Measurements from ENCODE around the gene RAB4A. TPM values are rescaled to one million over a fixed set of nuclear protein-coding genes. Genes with fewer than 3 reads are reported as not detected.

Gene RAB4A
- total and polyA plus RNA-seq, 2 of the 13 experiments (the other 11 are each of a cell fraction or from before 2014, with no cell fraction given) = 56.0 to 80.1 TPM

DNA sequence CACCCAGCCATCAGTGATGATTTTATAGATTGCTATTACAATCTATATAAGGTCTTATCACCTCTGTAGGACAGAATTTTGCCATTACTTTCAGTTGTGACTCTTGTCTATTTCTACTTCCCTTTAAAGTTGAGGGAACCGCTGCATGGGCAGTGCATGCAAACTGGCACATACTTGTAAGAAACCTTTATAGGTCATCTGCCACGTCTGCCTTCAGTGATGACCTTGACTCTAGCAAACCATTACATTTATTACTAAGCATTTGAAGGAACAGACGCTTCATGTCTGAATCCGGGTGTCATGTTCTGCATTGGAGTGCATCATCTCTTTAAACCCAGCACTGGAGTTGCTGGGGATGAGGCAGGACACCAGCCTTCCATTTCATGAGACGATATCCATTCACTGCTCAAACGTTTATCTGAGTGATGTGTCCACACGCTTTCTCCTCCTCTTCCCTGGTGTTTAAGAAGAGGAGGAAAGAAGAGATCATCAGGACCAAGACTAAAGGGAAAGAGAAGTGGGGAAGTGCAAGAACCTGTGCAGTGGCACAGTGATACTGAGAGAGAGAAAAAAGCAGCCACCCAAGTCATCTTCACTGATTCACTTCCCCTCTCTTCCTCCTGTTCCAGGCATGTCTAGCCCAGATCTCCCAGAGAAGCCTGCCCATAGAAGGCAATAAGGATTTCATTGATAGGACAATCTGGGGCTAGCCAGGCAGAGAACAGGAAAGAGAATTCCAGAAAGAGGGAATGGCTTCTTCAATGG lies 57.9 kb downstream of the RAB4A start (continued):
- no peak for TF ChIP-seq NR3C1 (CRISPR knock-in tag; IDR thresholded peaks at IDR 0.05)
- TF ChIP-seq ZNF879 (CRISPR knock-in tag; IDR thresholded peaks at IDR 0.05) = no peak
- no peak for TF ChIP-seq MBNL3 (CRISPR knock-in tag; conservative IDR thresholded peaks at IDR 0.05)
- TF ChIP-seq, protein P1, sequence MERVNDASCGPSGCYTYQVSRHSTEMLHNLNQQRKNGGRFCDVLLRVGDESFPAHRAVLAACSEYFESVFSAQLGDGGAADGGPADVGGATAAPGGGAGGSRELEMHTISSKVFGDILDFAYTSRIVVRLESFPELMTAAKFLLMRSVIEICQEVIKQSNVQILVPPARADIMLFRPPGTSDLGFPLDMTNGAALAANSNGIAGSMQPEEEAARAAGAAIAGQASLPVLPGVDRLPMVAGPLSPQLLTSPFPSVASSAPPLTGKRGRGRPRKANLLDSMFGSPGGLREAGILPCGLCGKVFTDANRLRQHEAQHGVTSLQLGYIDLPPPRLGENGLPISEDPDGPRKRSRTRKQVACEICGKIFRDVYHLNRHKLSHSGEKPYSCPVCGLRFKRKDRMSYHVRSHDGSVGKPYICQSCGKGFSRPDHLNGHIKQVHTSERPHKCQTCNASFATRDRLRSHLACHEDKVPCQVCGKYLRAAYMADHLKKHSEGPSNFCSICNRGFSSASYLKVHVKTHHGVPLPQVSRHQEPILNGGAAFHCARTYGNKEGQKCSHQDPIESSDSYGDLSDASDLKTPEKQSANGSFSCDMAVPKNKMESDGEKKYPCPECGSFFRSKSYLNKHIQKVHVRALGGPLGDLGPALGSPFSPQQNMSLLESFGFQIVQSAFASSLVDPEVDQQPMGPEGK (CRISPR knock-in tag; IDR thresholded peaks at IDR 0.05) = no peak
- no peak for TF ChIP-seq ZNF446 (CRISPR knock-in tag; IDR thresholded peaks at IDR 0.05)

DNA sequence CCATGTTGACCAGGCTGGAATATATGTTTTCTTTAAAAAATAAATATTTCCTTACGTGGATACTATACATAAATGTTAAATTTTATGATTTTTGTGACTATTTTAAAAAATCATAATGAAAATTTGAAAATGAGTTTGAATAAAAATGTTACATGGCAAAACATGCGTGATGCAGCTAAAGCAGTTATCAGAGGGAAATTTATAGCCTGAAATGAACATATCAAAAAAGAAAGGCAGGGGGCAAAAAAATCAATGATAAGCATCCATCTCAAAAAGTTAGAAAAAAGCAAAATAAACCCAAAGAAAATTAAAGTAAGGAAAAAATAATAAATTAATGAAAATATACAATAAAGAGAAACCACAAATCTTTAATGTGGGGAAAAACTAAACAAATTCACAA lies 63.4 kb downstream of the RAB4A start:
- H3K79me2 ChIP-seq (ENCODE audit: insufficient read depth, low read length) = peaks cover 49% of the 10 kb centered on the region
- no peak overlapping the region for H3K27ac ChIP-seq (ENCODE audit: extremely low read length, insufficient read depth, low read length)
- intact Hi-C loops (cut with micrococcal nuclease; ENCODE audit: unreplicated experiment) = no loop called here
- ChIA-PET CTCF (ENCODE audit: low intra/inter-chr PET ratio, low total read pairs) (no interaction called here), POLR2A (no interaction called here)
- in situ Hi-C loops (cut with HindIII; ENCODE audit: extremely low pct_ligation_motif_present, low pct_unique_long_range_greater_than_20kb) = no loop called here
- TF ChIP-seq, protein P2, sequence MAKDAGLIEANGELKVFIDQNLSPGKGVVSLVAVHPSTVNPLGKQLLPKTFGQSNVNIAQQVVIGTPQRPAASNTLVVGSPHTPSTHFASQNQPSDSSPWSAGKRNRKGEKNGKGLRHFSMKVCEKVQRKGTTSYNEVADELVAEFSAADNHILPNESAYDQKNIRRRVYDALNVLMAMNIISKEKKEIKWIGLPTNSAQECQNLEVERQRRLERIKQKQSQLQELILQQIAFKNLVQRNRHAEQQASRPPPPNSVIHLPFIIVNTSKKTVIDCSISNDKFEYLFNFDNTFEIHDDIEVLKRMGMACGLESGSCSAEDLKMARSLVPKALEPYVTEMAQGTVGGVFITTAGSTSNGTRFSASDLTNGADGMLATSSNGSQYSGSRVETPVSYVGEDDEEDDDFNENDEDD (CRISPR knock-in tag; IDR thresholded peaks at IDR 0.05; ENCODE audit: borderline replicate concordance) = no peak
- TF ChIP-seq ZFP90 (CRISPR knock-in tag; IDR thresholded peaks at IDR 0.05; ENCODE audit: borderline replicate concordance) = peak; percentile 68; the same call in 1 of the 2 replicates
- WGBS (ENCODE audit: low lambda C conversion rate) = 72% methylated on average over 2 of the region's 2 CpGs
- peaks cover 5 to 19% of the 10 kb centered on the region in 2 experiments; a peak in 3 of 5 replicates for H3K36me3 ChIP-seq (replicated peaks in 1 of 2; ENCODE audit: control insufficient read depth in 1 of 2, insufficient read depth in 2 of 2, low read length in 2 of 2)
- no peak overlapping the region for H3K4me3 ChIP-seq (replicated peaks in 1 of 3; ENCODE audit: insufficient read depth in 1 of 3, low read depth in 2 of 3, low read length in 3 of 3)
- H3K4me2 ChIP-seq (ENCODE audit: low read depth, low read length) = no peak overlapping the region
- DNase-seq (ENCODE audit: low spot score) = no peak
- H2AFZ ChIP-seq (ENCODE audit: low read length) = no peak overlapping the region
- no peaks in the 10 kb centered on the region for H4K20me1 ChIP-seq (ENCODE audit: insufficient read depth, low read length)
- ATAC-seq = no peak
- BruUV-seq (replicated peaks) = no TSS peak
- no peak for FAIRE-seq
- peaks cover 29% of the 10 kb centered on the region for H3K4me1 ChIP-seq (ENCODE audit: insufficient read depth, low read length)
- no peak overlapping the region for H3K9ac ChIP-seq (ENCODE audit: insufficient read depth, low read depth, low read length)
- no peaks in the 10 kb centered on the region for H3K9me3 ChIP-seq (ENCODE audit: low read length)
- H3K27me3 ChIP-seq (ENCODE audit: control insufficient read depth in 1 of 2, insufficient read depth in 2 of 2, low read length in 2 of 2) = no peaks in the 10 kb centered on the region

Data from HepG2 (cell line).